ENCODE measurements around the gene AP3B1.
"Not testable (repeated sequence)": the region's sequence is repeated elsewhere in the genome, so short reads cannot be mapped to it uniquely, and the experiment has no call there.

AP3B1 gene

GRCh38 chr5:78242001-78242400 lies 52.5 kb downstream of the AP3B1 start:
- peak; percentile 1 for DNase-seq (ENCODE audit: low spot score)

DNA sequence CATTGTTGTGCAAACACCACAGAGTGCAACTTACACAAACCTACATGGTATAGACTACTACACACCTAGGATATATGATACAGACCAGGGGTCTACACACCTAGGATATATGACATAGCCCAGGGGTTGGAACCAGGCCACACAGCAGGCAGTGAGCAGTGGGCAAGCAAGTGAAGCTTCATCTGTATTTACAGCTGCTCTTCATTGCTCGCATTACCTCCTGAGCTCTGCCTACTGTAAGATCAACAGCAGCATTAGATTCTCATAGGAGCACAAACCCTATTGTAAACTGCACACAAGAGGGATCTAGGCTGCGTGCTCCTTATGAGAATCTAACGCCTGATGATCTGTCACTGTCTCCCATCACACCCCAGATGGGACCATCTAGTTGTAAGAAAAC lies 56.6 kb downstream of the AP3B1 start:
- no peak for DNase-seq (ENCODE audit: low spot score)

- DNase-seq (ENCODE audit: low spot score): no peak
Measured at GRCh38 chr5:78236046-78236445, 58.5 kb downstream of the AP3B1 start.

DNA sequence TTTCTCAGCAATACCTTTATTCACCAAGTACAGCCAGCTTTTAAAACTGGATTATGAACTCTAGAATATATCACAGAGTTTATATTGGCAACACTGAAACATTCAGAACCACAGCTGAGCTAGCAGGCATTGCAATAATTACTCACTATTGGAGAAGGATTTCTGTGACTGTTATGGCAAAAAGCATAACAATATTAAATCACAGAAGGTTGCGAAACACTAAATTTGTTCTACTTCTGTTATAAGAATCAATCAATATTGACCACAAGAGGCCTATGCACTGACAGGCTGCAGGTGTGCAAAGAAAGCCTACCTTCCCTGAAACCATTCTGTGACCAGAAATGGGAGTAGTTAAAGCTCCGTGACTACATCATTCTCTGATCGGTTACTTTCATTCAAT lies 59.2 kb downstream of the AP3B1 start:
- peak; percentile 23 for DNase-seq (ENCODE audit: low spot score)

DNA sequence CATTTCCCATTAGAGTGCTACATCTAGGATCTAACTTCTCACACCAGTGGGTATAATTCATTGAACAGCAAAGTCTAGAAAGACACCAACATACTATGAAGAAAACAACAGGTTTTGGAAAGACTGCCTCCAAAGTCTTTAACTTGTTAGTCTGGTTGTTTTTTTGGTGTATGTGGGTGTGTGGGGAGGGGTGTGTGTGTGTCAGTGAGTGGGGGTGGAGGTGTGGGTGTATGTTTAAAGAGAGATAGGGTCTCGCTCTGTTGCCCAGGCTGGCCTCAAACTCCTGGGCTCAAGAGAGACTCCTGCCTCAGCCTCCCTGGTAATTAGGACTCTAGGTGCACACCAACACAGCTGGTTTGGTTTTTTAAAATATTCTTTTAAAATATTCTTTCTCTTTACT lies 59.7 kb downstream of the AP3B1 start:
- DNase-seq (ENCODE audit: low spot score): no peak

GRCh38 chr5:78232163-78232562 lies 62.3 kb downstream of the AP3B1 start:
- DNase-seq (ENCODE audit: low spot score): no peak

DNA sequence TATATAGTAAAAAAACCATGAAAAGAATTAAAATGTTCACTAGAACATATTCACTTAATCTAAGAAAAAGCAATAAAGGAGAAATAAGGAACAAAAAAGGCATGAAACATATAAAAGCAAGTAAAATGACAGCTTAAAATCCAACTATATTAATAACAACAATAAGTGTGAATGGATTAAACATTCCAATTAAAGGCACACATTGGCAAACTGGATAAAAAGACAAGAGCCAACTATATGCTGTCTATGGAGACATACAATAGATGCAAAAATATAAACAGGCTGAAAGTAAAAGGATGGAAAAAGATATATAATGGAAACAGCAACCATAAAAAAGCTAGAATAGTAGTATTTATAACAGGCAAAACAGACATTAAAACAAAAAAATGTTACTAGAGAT lies 70.1 kb downstream of the AP3B1 start:
- DNase-seq (ENCODE audit: low spot score): no peak

DNA sequence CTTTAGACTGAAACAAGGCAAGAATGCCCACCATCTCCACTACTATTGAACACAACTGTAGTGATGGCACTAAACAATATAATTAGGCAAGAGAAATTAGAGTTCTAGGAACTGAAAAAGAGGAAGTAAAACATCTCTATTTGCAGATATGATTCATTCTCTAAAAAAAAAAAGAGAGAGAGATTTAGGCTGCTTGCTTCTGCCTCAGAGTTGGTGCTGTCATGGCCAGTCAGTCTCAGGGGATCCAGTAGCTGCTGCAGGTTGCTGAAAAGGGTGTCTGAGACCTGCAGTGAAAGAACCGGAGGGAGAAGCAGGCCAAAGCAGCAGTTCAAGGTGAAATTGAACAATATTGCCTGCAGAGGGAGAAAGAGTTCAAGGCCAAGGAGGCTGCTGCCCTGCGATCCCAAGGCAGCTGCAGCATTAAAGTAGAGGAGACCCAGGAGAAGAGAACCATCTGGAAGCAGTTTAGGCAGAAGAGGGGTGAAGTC lies 72.5 kb downstream of the AP3B1 start:
- peak; percentile 21 for DNase-seq (ENCODE audit: low spot score)

DNA sequence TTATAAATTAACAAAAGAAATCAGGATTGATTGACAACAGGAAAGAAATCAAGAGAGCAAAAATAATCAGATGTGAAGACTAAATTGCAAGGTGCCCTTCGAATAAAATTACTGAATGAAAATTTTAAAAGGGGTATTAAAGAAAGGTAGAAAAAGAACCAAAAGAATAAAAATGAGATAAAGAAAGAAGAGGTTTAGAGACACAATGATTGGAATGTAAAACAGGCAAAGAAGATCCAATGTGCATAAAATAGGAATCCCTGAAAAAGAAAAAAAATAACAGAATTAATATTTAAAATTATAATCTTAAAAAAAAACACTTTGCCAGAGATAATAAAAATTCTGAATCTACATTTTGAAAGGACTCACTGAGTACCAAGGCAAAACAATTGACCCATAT lies 73.0 kb downstream of the AP3B1 start:
- no peak for DNase-seq (ENCODE audit: low spot score)

DNA sequence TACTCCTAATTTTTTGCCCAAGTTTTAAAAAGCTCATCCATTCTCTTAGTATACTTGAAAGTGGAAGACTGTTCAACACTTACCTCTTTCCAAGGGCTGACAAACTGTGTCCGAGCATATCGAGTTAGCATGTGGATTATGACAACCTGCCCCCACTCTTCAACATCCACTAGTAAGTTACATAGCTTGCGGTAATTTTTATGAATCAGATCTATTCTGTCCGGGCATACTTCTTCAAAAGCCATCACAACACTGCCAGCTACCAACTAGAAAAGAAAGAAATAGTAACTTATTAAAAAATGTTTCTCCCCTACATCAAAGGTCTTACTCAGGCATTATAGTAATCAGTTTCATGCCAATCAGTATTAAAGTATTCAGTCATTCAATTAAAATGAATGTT lies 78.5 kb downstream of the AP3B1 start:
- no peak for DNase-seq (ENCODE audit: low spot score)

- no peak for DNase-seq (ENCODE audit: low spot score)
Measured at GRCh38 chr5:78215565-78215964, 78.9 kb downstream of the AP3B1 start.

DNA sequence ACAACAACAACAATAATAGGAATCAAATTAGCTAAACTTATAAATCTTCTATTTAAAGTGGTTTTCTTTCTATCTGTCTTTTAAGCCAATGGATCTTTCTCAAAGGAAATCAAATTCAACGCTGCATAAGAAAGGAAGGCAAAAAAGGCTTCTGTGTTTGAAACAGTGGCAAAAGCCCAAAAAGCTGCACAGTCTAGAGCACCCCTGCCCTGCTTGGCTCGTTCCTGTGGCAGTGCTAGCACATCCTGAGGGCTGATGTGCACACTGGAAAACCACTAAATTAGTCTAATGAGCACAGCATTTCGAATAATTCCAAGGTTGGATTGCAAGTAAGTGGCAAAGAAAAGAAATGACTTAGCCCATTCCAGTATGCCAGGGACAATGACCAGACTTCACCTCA lies 80.7 kb downstream of the AP3B1 start:
- DNase-seq (ENCODE audit: low spot score): no peak

DNA sequence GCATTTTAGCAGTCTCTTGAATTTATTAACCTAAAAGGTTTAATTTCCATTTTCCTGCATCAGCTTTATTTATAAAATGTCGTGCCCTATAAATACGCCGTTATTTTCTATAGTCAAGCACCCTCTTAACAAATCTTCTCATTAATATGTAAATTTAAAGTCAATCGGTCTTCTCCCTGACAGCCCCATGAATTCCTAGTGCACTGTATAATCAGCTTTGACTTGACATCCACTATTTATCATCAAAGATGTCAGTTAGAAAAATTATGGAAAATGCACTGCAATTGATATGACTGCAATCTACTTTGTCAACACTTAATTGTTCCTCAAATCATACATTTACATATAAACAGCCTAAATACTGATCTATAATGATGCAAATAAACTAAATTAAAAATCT lies 83.4 kb downstream of the AP3B1 start:
- DNase-seq (ENCODE audit: low spot score): no peak

DNA sequence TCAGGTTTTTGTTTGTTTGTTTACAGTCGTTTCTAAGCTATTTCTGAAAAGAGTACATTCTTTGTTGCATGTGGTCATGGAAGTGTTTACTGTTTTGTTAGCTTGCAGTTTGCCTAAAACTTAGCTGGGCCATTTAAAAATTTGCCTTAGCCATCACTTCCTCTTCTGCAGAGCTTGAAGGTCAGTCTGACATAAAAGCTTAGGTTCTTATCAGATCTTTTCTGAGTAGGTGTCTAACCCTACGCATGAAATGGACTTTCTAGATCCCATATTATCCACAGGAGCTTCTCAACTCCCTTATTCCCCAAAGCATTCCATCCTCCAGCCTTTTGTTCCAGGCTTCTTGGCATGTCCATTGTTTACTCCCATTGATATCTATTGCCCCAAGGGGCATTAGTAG lies 90.3 kb downstream of the AP3B1 start:
- DNase-seq (ENCODE audit: low spot score): no peak

GRCh38 chr5:78203815-78204214 lies 90.7 kb downstream of the AP3B1 start:
- no peak for DNase-seq (ENCODE audit: low spot score)

DNA sequence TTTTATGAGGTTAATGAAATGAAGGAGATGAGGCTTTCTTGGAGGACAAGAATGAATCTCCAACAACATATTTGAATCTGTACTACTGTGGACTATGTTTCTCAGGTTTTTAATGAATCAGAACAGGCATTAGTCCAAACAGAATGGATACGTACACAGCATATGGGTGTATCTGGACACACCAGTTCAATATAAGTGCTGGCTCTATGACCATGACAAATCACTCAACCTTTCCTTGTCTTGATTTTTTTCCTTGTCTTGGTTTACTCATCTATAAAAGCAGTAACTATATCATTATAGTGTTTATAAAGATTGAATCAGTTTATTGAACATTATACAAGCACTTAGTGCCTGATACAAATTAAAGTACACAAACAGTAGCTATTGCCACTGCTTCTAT lies 104.1 kb downstream of the AP3B1 start:
- no peak for DNase-seq (ENCODE audit: low spot score)

- not testable (repeated sequence) for DNase-seq (ENCODE audit: low spot score)
Measured at GRCh38 chr5:78188681-78189080, 105.8 kb downstream of the AP3B1 start.

- no peak for DNase-seq (ENCODE audit: low spot score)
Measured at GRCh38 chr5:78187172-78187571, 107.3 kb downstream of the AP3B1 start.

- DNase-seq (ENCODE audit: low spot score): no peak
Measured at GRCh38 chr5:78182838-78183237, 111.7 kb downstream of the AP3B1 start.

- DNase-seq (ENCODE audit: low spot score): no peak
Measured at GRCh38 chr5:78178356-78178755, 116.1 kb downstream of the AP3B1 start.

DNA sequence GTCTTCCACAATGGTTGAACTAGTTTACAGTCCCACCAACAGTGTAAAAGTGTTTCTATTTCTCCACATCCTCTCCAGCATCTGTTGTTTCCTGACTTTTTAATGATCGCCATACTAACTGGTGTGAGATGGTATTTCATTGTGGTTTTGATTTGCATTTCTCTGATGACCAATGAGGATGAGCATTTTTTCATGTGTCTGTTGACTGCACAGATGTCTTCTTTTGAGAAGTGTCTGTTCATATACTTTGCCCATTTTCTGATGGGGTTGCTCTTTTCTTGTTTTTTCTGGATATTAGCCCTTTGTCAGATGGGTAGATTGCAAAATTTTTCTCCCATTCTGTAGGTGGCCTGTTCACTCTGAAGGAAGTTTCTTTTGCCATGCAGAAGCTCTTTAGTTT lies 124.2 kb downstream of the AP3B1 start:
- DNase-seq (ENCODE audit: low spot score): not testable (repeated sequence)

GRCh38 chr5:78162253-78162862 lies 132.1 kb downstream of the AP3B1 start:
- DNase-seq (ENCODE audit: low spot score): peak; percentile 3

DNA sequence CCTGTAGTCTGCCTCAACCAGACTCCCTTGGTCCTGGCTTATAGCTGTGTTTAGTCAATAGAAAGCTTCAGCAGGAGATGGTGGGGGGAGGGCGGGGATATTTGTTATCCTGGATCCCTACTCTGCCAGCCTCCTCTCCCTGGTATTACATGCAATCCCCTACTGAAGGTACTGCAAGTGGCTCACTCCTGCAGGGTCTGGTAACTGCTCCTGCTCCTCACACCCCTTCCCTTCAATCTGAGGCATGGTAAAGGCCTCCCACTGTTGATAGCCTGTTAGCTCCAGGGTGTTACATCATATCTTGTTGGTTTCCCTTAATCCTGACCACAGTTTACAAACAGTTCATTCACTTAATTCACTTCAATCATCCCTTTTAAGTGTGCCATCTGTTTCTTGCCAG lies 137.5 kb downstream of the AP3B1 start:
- no peak for DNase-seq (ENCODE audit: low spot score)

- DNase-seq (ENCODE audit: low spot score): no peak
Measured at GRCh38 chr5:78151594-78152271, 142.8 kb downstream of the AP3B1 start.

Data from AG08395 (cell line).